HepG2 (cell line): ENCODE results near the gene GUCY2D. TPM values are rescaled to one million over a fixed set of nuclear protein-coding genes. Genes with fewer than 3 reads are reported as not detected.
A peak's percentile ranks its signal among the peaks of the same experiment; 100 is the strongest.

Source experiments
- CBFB ChIP-seq: sonication (generic); formaldehyde crosslinking; IDR thresholded peaks from 2 replicates; pipeline ENCODE4 v1.4.0; 2020; ENCODE audit warnings: missing genetic modification reagents
- GATAD2A ChIP-seq: IDR thresholded peaks from 2 replicates; pipeline ENCODE4 v1.6.1; 2016
- HES4 ChIP-seq: sonication (generic); formaldehyde crosslinking; IDR thresholded peaks from 2 replicates; pipeline ENCODE4 v1.9.0; 2021; ENCODE audit warnings: mild to moderate bottlenecking, missing genetic modification reagents, borderline replicate concordance
- HNRNPH1 ChIP-seq: fragments of 200-400 bp; formaldehyde crosslinking; optimal IDR thresholded peaks from 2 replicates; pipeline ENCODE3; 2017; ENCODE audit warnings: mild to moderate bottlenecking, low read depth, low read length
- KAT8 ChIP-seq: IDR thresholded peaks from 2 replicates; pipeline ENCODE4 v1.6.1; 2016; ENCODE audit warnings: missing genetic modification reagents, missing compliant biosample characterization
- KDM2A ChIP-seq: sonication (generic); formaldehyde crosslinking; IDR thresholded peaks from 2 replicates; pipeline ENCODE4 v1.4.0; 2020; ENCODE audit warnings: low read depth, missing genetic modification reagents, borderline replicate concordance
- KDM6A ChIP-seq: IDR thresholded peaks from 2 replicates; pipeline ENCODE4 v1.6.1; 2016; ENCODE audit warnings: low read depth
- NFYB ChIP-seq: sonication (generic); formaldehyde crosslinking; IDR thresholded peaks from 2 replicates; pipeline ENCODE4 v1.4.0; 2020; ENCODE audit warnings: missing genetic modification reagents
- RARA ChIP-seq: IDR thresholded peaks from 2 replicates; pipeline ENCODE4 v1.6.1; 2016; ENCODE audit warnings: missing genetic modification reagents, missing compliant biosample characterization
- RBFOX2 ChIP-seq: fragments of 200-400 bp; formaldehyde crosslinking; IDR thresholded peaks from 2 replicates; pipeline ENCODE4 v1.6.1; 2017; ENCODE audit warnings: low read depth, mild to moderate bottlenecking, low read length
- RBM39 ChIP-seq: fragments of 200-400 bp; formaldehyde crosslinking; IDR thresholded peaks from one replicate; pipeline ENCODE4 v1.6.1; 2018; ENCODE audit warnings: antibody characterized with exemption, mild to moderate bottlenecking, low read depth, low read length; ENCODE audit not compliant: poor library complexity, severe bottlenecking
- SALL1 ChIP-seq: sonication (generic); formaldehyde crosslinking; IDR thresholded peaks from 2 replicates; pipeline ENCODE4 v1.8.0; 2022; ENCODE audit warnings: mild to moderate bottlenecking, missing genetic modification reagents
- ZMAT3 ChIP-seq: sonication (generic); formaldehyde crosslinking; conservative IDR thresholded peaks from 2 replicates; pipeline ENCODE4 v1.7.0; 2021; ENCODE audit warnings: missing genetic modification reagents
- ZMYM4 ChIP-seq: sonication (generic); formaldehyde crosslinking; IDR thresholded peaks from 2 replicates; pipeline ENCODE4 v1.8.1; 2023; ENCODE audit warnings: mild to moderate bottlenecking, missing genetic modification reagents
- ZNF224 ChIP-seq: sonication (generic); formaldehyde crosslinking; IDR thresholded peaks from 2 replicates; pipeline ENCODE4 v1.5.0; 2020; ENCODE audit warnings: mild to moderate bottlenecking, missing genetic modification reagents
- ZNF343 ChIP-seq: sonication (generic); formaldehyde crosslinking; IDR thresholded peaks from 2 replicates; pipeline ENCODE4 v1.4.0; 2020; ENCODE audit warnings: mild to moderate bottlenecking, missing genetic modification reagents
- ZNF430 ChIP-seq: sonication (generic); formaldehyde crosslinking; IDR thresholded peaks from 2 replicates; pipeline ENCODE4 v1.9.0; 2021; ENCODE audit warnings: mild to moderate bottlenecking, missing genetic modification reagents
- ZNF746 ChIP-seq: sonication (generic); formaldehyde crosslinking; IDR thresholded peaks from 2 replicates; pipeline ENCODE4 v1.8.0; 2022; ENCODE audit warnings: mild to moderate bottlenecking, missing genetic modification reagents
- polyA plus RNA-seq, 8 experiments: library from polyadenylated mRNA; depleted of rRNA in 3 of 8; stranded (reverse) in 7 of 8; unstranded in 1 of 8; fragments of >200 nt; fragmentation: Illumina TruSeq in 4 of 8; extraction: Trizol in 4 of 8; gene quantifications; 2 replicates each; pipeline versions ENCODE4 v1.2.1 to v1.2.3, GENCODE V29; 2011 to 2016; ENCODE audit warnings: low read depth in 4 of 8, missing spikeins in 1 of 8, mixed read lengths in 1 of 8; ENCODE audit not compliant: insufficient read depth in 1 of 8
- total RNA-seq, 5 experiments: library from RNA; depleted of rRNA; stranded (reverse); fragments of >200 nt; fragmentation: Illumina TruSeq; extraction: Trizol; gene quantifications; 2 replicates each; pipeline ENCODE4 v1.2.3, GENCODE V29; 2016; ENCODE audit warnings: low read depth in 1 of 5
- TF ChIP-seq, protein P1 (sequence below): sonication (generic); formaldehyde crosslinking; IDR thresholded peaks from 2 replicates; pipeline ENCODE4 v1.4.0; 2020; ENCODE audit warnings: missing genetic modification reagents
- TF ChIP-seq, protein P2 (sequence below): sonication (generic); formaldehyde crosslinking; IDR thresholded peaks from 2 replicates; pipeline ENCODE4 v1.4.0; 2020; ENCODE audit warnings: missing genetic modification reagents
- TF ChIP-seq, protein P3 (sequence below): sonication (generic); formaldehyde crosslinking; IDR thresholded peaks from 2 replicates; pipeline ENCODE4 v1.8.1; 2023; ENCODE audit warnings: mild to moderate bottlenecking, missing genetic modification reagents
- TF ChIP-seq, protein P4 (sequence below): sonication (generic); formaldehyde crosslinking; IDR thresholded peaks from 2 replicates; pipeline ENCODE4 v1.9.0; 2022; ENCODE audit warnings: missing genetic modification reagents, mild to moderate bottlenecking, borderline replicate concordance

GUCY2D gene
- total and polyA plus RNA-seq, 2 of the 13 experiments (the other 11 are each of a cell fraction or from before 2014, with no cell fraction given), result not detected

DNA sequence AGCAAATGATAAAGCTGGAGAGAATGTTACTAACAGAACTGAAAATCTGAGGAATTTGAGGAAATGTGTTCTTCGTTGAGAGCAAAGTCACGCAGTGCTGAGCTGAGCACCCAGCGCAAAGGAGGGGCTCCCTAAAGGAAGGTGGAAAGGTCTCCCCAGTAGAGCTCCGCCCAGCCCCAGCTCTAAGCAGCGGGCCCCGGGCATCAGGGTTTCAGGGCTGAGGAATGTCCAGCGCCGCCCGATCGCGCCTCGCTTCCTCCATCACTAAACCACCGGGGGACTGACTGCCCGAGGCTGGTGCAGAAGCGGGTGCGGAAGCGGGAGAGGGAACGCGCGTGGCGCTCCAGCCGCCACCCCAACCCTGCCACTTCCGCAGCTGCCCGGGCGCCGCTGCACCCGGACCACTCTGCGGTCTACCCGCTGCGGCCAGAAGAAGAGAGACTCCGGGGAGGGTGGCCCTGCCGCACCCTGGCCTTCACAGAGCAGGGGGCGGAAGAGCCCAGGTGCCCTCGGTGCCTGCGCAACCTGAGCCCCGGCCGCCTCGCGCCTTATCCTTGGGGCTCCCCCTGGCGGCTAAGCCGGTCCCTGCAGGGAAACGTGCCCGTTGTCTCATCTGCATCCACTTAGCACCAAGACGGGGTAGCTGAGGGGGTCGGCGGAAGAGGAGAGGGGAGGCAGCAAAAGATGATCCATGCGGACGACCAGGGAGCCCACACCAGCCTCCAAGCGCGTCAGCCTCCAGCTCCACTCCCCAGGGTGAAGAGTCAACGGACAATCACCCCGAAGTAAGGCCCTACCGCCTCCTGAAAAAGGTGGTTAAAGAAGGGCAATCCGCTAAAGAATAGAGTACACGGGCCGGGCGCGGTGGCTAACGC lies 12.4 kb upstream of the GUCY2D start (continued):
- TF ChIP-seq, protein P1, sequence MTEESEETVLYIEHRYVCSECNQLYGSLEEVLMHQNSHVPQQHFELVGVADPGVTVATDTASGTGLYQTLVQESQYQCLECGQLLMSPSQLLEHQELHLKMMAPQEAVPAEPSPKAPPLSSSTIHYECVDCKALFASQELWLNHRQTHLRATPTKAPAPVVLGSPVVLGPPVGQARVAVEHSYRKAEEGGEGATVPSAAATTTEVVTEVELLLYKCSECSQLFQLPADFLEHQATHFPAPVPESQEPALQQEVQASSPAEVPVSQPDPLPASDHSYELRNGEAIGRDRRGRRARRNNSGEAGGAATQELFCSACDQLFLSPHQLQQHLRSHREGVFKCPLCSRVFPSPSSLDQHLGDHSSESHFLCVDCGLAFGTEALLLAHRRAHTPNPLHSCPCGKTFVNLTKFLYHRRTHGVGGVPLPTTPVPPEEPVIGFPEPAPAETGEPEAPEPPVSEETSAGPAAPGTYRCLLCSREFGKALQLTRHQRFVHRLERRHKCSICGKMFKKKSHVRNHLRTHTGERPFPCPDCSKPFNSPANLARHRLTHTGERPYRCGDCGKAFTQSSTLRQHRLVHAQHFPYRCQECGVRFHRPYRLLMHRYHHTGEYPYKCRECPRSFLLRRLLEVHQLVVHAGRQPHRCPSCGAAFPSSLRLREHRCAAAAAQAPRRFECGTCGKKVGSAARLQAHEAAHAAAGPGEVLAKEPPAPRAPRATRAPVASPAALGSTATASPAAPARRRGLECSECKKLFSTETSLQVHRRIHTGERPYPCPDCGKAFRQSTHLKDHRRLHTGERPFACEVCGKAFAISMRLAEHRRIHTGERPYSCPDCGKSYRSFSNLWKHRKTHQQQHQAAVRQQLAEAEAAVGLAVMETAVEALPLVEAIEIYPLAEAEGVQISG, result peak; percentile 44; the same call in 1 of the 2 replicates
- peak; percentile 54 for TF ChIP-seq KAT8 (CRISPR knock-in tag)
- 0 out of 2 replicates have a peak, but pooled peaks have one; percentile 39 for TF ChIP-seq CBFB
- 0 out of 2 replicates have a peak, but pooled peaks have one; percentile 34 for TF ChIP-seq ZNF224 (CRISPR knock-in tag)
- TF ChIP-seq, protein P2, sequence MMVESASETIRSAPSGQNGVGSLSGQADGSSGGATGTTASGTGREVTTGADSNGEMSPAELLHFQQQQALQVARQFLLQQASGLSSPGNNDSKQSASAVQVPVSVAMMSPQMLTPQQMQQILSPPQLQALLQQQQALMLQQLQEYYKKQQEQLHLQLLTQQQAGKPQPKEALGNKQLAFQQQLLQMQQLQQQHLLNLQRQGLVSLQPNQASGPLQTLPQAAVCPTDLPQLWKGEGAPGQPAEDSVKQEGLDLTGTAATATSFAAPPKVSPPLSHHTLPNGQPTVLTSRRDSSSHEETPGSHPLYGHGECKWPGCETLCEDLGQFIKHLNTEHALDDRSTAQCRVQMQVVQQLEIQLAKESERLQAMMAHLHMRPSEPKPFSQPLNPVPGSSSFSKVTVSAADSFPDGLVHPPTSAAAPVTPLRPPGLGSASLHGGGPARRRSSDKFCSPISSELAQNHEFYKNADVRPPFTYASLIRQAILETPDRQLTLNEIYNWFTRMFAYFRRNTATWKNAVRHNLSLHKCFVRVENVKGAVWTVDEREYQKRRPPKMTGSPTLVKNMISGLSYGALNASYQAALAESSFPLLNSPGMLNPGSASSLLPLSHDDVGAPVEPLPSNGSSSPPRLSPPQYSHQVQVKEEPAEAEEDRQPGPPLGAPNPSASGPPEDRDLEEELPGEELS, result no peak
- peak; percentile 47 for TF ChIP-seq RBM39
- no peak for TF ChIP-seq KDM6A (CRISPR knock-in tag)
- TF ChIP-seq, protein P3, sequence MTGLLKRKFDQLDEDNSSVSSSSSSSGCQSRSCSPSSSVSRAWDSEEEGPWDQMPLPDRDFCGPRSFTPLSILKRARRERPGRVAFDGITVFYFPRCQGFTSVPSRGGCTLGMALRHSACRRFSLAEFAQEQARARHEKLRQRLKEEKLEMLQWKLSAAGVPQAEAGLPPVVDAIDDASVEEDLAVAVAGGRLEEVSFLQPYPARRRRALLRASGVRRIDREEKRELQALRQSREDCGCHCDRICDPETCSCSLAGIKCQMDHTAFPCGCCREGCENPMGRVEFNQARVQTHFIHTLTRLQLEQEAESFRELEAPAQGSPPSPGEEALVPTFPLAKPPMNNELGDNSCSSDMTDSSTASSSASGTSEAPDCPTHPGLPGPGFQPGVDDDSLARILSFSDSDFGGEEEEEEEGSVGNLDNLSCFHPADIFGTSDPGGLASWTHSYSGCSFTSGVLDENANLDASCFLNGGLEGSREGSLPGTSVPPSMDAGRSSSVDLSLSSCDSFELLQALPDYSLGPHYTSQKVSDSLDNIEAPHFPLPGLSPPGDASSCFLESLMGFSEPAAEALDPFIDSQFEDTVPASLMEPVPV, result peak; percentile 77; the same call in 1 of the 2 replicates
- peak; percentile 61 for TF ChIP-seq RBFOX2
- no peak for TF ChIP-seq HNRNPH1
- TF ChIP-seq HES4 (CRISPR knock-in tag), result no peak
- TF ChIP-seq NFYB (CRISPR knock-in tag), result no peak
- TF ChIP-seq SALL1 (CRISPR knock-in tag), result peak; percentile 78
- TF ChIP-seq ZNF746, result no peak
- peak; percentile 46; the same call in 1 of the 2 replicates for TF ChIP-seq ZMYM4
- peak; percentile 27; the same call in 1 of the 2 replicates for TF ChIP-seq RARA (CRISPR knock-in tag)
- peak; percentile 70 for TF ChIP-seq GATAD2A (CRISPR knock-in tag)
- peak; percentile 51; the same call in 1 of the 2 replicates for TF ChIP-seq ZNF430 (CRISPR knock-in tag)
- TF ChIP-seq KDM2A (CRISPR knock-in tag), result peak; percentile 88
- TF ChIP-seq, protein P4, sequence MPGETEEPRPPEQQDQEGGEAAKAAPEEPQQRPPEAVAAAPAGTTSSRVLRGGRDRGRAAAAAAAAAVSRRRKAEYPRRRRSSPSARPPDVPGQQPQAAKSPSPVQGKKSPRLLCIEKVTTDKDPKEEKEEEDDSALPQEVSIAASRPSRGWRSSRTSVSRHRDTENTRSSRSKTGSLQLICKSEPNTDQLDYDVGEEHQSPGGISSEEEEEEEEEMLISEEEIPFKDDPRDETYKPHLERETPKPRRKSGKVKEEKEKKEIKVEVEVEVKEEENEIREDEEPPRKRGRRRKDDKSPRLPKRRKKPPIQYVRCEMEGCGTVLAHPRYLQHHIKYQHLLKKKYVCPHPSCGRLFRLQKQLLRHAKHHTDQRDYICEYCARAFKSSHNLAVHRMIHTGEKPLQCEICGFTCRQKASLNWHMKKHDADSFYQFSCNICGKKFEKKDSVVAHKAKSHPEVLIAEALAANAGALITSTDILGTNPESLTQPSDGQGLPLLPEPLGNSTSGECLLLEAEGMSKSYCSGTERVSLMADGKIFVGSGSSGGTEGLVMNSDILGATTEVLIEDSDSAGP (CRISPR knock-in tag), result peak; percentile 60; the same call in 1 of the 2 replicates
- no peak for TF ChIP-seq ZMAT3 (CRISPR knock-in tag)
- no peak for TF ChIP-seq ZNF343
